ENCODE data around the gene OGDH.

OGDH gene

GRCh38 chr7:44705434-44705833 is 99.0 kb downstream of the OGDH start:
- no peak for ATAC-seq

DNA sequence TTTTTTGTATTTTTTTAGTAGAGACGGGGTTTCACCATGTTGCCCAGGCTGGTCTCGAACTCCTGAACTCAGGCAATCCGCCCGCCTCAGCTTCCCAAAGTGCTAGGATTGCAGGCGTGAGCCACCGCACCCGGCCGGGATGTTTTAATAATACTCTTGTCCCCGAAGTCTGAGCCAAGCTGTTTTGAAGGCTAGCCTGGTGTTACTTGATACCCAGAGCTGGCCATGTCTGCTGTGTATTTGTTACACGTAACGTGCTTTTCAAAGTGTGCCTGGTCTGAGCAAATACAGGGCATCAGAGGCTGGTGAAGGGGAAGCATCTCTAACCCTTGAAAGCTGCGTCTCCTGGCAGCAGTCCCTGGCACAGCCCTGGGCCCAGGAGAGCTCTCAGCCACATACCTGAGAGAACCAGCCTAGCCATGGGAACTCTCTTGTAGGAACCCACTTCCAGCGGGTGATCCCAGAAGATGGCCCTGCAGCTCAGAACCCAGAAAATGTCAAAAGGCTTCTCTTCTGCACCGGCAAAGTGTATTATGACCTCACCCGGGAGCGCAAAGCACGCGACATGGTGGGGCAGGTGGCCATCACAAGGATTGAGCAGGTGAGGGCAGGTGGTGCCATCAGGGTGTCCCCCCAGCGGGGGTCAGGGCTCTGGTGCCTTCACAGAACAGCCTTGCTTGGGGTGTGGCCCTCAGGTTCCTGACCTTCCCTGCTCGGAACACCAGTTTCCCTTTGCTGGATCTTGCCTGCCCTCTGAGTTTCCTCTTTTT is 100.5 kb downstream of the OGDH start:
- TF ChIP-seq BACH2 (CRISPR knock-in tag; IDR thresholded peaks at IDR 0.05; ENCODE audit: borderline replicate concordance) (no peak), PPARA (CRISPR knock-in tag; IDR thresholded peaks at IDR 0.05; ENCODE audit: borderline replicate concordance) (no peak), OSR1 (CRISPR knock-in tag; IDR thresholded peaks at IDR 0.05) (no peak), SNAI2 (CRISPR knock-in tag; IDR thresholded peaks at IDR 0.05) (no peak), ZC3H10 (CRISPR knock-in tag; IDR thresholded peaks at IDR 0.05) (no peak), ESRRG (CRISPR knock-in tag; IDR thresholded peaks at IDR 0.05) (no peak), GLIS3 (CRISPR knock-in tag; IDR thresholded peaks at IDR 0.05) (no peak), ZFP3 (CRISPR knock-in tag; IDR thresholded peaks at IDR 0.05) (no peak)
- TF ChIP-seq, protein P1, sequence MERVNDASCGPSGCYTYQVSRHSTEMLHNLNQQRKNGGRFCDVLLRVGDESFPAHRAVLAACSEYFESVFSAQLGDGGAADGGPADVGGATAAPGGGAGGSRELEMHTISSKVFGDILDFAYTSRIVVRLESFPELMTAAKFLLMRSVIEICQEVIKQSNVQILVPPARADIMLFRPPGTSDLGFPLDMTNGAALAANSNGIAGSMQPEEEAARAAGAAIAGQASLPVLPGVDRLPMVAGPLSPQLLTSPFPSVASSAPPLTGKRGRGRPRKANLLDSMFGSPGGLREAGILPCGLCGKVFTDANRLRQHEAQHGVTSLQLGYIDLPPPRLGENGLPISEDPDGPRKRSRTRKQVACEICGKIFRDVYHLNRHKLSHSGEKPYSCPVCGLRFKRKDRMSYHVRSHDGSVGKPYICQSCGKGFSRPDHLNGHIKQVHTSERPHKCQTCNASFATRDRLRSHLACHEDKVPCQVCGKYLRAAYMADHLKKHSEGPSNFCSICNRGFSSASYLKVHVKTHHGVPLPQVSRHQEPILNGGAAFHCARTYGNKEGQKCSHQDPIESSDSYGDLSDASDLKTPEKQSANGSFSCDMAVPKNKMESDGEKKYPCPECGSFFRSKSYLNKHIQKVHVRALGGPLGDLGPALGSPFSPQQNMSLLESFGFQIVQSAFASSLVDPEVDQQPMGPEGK (CRISPR knock-in tag; IDR thresholded peaks at IDR 0.05; ENCODE audit: borderline replicate concordance), result no peak
- TF ChIP-seq, protein P2, sequence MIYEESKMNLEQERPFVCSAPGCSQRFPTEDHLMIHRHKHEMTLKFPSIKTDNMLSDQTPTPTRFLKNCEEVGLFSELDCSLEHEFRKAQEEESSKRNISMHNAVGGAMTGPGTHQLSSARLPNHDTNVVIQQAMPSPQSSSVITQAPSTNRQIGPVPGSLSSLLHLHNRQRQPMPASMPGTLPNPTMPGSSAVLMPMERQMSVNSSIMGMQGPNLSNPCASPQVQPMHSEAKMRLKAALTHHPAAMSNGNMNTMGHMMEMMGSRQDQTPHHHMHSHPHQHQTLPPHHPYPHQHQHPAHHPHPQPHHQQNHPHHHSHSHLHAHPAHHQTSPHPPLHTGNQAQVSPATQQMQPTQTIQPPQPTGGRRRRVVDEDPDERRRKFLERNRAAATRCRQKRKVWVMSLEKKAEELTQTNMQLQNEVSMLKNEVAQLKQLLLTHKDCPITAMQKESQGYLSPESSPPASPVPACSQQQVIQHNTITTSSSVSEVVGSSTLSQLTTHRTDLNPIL (CRISPR knock-in tag; IDR thresholded peaks at IDR 0.05; ENCODE audit: low read depth), result no peak
- no peak for ATAC-seq

More at GRCh38 chr7:44705434-44705833, 99.0 kb downstream of the OGDH start:
- TF ChIP-seq CSRNP3 (CRISPR knock-in tag; IDR thresholded peaks at IDR 0.05), result no peak
- TF ChIP-seq ZNF565 (CRISPR knock-in tag; conservative IDR thresholded peaks at IDR 0.05; ENCODE audit: low read depth), result no peak
- no peak for TF ChIP-seq ZNF8 (CRISPR knock-in tag; IDR thresholded peaks at IDR 0.05)
- TF ChIP-seq, protein P3, sequence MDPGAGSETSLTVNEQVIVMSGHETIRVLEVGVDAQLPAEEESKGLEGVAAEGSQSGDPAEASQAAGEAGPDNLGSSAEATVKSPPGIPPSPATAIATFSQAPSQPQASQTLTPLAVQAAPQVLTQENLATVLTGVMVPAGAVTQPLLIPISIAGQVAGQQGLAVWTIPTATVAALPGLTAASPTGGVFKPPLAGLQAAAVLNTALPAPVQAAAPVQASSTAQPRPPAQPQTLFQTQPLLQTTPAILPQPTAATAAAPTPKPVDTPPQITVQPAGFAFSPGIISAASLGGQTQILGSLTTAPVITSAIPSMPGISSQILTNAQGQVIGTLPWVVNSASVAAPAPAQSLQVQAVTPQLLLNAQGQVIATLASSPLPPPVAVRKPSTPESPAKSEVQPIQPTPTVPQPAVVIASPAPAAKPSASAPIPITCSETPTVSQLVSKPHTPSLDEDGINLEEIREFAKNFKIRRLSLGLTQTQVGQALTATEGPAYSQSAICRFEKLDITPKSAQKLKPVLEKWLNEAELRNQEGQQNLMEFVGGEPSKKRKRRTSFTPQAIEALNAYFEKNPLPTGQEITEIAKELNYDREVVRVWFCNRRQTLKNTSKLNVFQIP (CRISPR knock-in tag; IDR thresholded peaks at IDR 0.05; ENCODE audit: borderline replicate concordance, low read depth), result no peak
- no peak for TF ChIP-seq GLIS3 (CRISPR knock-in tag; IDR thresholded peaks at IDR 0.05)
- TF ChIP-seq ZC3H10 (CRISPR knock-in tag; IDR thresholded peaks at IDR 0.05), result no peak
- no peak for TF ChIP-seq TOX (CRISPR knock-in tag; IDR thresholded peaks at IDR 0.05; ENCODE audit: borderline replicate concordance)
- TF ChIP-seq BACH2 (CRISPR knock-in tag; IDR thresholded peaks at IDR 0.05; ENCODE audit: borderline replicate concordance), result no peak

DNA sequence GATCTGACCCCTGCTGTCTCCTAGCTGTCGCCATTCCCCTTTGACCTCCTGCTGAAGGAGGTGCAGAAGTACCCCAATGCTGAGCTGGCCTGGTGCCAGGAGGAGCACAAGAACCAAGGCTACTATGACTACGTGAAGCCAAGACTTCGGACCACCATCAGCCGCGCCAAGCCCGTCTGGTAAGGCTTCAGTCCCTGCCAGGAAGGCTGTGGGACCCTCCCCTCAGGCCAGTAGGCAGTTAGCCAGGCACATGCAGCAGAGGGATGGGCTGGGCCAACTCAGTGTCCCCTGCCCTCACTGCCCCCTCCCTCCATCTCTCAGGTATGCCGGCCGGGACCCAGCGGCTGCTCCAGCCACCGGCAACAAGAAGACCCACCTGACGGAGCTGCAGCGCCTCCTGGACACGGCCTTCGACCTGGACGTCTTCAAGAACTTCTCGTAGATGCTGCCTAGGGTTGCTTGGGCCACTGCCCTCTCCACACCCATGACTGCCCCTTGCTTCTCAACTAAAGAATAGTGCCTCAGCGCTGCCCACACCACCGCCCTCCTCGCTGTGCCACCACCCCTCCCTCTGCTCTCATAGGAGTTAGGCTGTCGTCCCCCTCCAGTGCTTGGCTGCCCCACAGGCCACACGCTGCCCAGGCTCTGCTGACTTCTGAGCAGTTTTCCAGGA is 101.3 kb downstream of the OGDH start:
- ATAC-seq, result no peak
- TF ChIP-seq ZC3H10 (CRISPR knock-in tag; IDR thresholded peaks at IDR 0.05), result no peak
- no peak for TF ChIP-seq ZNF70 (CRISPR knock-in tag; IDR thresholded peaks at IDR 0.05)
- TF ChIP-seq SNAI2 (CRISPR knock-in tag; IDR thresholded peaks at IDR 0.05), result no peak
- no peak for TF ChIP-seq ZFP30 (CRISPR knock-in tag; IDR thresholded peaks at IDR 0.05)
- TF ChIP-seq ZNF565 (CRISPR knock-in tag; conservative IDR thresholded peaks at IDR 0.05; ENCODE audit: low read depth), result no peak
- TF ChIP-seq ZNF8 (CRISPR knock-in tag; IDR thresholded peaks at IDR 0.05), result no peak
- TF ChIP-seq, protein P4, sequence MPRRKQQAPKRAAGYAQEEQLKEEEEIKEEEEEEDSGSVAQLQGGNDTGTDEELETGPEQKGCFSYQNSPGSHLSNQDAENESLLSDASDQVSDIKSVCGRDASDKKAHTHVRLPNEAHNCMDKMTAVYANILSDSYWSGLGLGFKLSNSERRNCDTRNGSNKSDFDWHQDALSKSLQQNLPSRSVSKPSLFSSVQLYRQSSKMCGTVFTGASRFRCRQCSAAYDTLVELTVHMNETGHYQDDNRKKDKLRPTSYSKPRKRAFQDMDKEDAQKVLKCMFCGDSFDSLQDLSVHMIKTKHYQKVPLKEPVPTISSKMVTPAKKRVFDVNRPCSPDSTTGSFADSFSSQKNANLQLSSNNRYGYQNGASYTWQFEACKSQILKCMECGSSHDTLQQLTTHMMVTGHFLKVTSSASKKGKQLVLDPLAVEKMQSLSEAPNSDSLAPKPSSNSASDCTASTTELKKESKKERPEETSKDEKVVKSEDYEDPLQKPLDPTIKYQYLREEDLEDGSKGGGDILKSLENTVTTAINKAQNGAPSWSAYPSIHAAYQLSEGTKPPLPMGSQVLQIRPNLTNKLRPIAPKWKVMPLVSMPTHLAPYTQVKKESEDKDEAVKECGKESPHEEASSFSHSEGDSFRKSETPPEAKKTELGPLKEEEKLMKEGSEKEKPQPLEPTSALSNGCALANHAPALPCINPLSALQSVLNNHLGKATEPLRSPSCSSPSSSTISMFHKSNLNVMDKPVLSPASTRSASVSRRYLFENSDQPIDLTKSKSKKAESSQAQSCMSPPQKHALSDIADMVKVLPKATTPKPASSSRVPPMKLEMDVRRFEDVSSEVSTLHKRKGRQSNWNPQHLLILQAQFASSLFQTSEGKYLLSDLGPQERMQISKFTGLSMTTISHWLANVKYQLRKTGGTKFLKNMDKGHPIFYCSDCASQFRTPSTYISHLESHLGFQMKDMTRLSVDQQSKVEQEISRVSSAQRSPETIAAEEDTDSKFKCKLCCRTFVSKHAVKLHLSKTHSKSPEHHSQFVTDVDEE (CRISPR knock-in tag; IDR thresholded peaks at IDR 0.05), result no peak
- TF ChIP-seq TOX (CRISPR knock-in tag; IDR thresholded peaks at IDR 0.05; ENCODE audit: borderline replicate concordance), result no peak
- TF ChIP-seq ARNTL (CRISPR knock-in tag; IDR thresholded peaks at IDR 0.05; ENCODE audit: borderline replicate concordance, low read depth), result no peak
